Activated CD8-positive, alpha-beta T cell treated with anti-CD3 and anti-CD28 coated beads for 36 hours (primary cell): Measurements from ENCODE around the gene LCAT. TPM values are rescaled to one million over a fixed set of nuclear protein-coding genes. Genes with fewer than 3 reads are reported as not detected.
A peak's percentile ranks its signal among the peaks of the same experiment; 100 is the strongest.

Experiments
- ATAC-seq: fragments of 200-7000 bp; cut with Tn5 transposase; one replicate; pipeline ENCODE4 v1.10.0; 2021; ENCODE audit warnings: mild to moderate bottlenecking, moderate library complexity
- CTCF ChIA-PET: fragments of 350-600 bp; sonication (Branson Sonifier 250); formaldehyde crosslinking; loops from one replicate; lab custom pipeline; 2021; ENCODE audit warnings: antibody characterized with exemption; lab: Charles Lee
- POLR2A ChIA-PET: fragments of 350-600 bp; sonication (Branson Sonifier 250); formaldehyde crosslinking; loops from one replicate; lab custom pipeline; 2021; ENCODE audit warnings: antibody characterized with exemption; lab: Charles Lee
- DNase-seq: peaks from one replicate; pipeline ENCODE4 v3.0.0-alpha.2; 2020
- H3K27ac Mint-ChIP-seq: one replicate; pipeline ENCODE4 v1.8.0; 2021; ENCODE audit warnings: mild to moderate bottlenecking, mixed read lengths
- H3K27me3 Mint-ChIP-seq: one replicate; pipeline ENCODE4 v1.8.0; 2021; ENCODE audit warnings: mixed read lengths
- H3K36me3 Mint-ChIP-seq: one replicate; pipeline ENCODE4 v1.8.0; 2021; ENCODE audit warnings: low read depth, mixed read lengths
- H3K4me1 Mint-ChIP-seq: one replicate; pipeline ENCODE4 v1.8.0; 2021; ENCODE audit warnings: low read depth, mixed read lengths
- H3K4me3 Mint-ChIP-seq: one replicate; pipeline ENCODE4 v1.8.0; 2021; ENCODE audit warnings: mild to moderate bottlenecking, moderate library complexity, mixed read lengths
- H3K9me3 Mint-ChIP-seq: one replicate; pipeline ENCODE4 v1.8.0; 2021; ENCODE audit warnings: mixed read lengths
- intact Hi-C: fragments of 100-400 bp; cut with micrococcal nuclease; formaldehyde crosslinking; loops from one replicate; pipeline ENCODE4 v1.10.0; 2022
- total RNA-seq, 2 experiments: library from RNA; stranded (reverse); gene quantifications; one replicate each; pipeline ENCODE4 v1.2.3, GENCODE V29; 2021
- TF ChIP-seq, protein P1 (sequence below): fragments of 200-600 bp; IDR thresholded peaks from one replicate; pipeline ENCODE4 v1.8.0; 2022; ENCODE audit warnings: antibody characterized with exemption, mild to moderate bottlenecking

Gene LCAT
- total RNA-seq, 2 experiments from 2014 or later, result 10.6 to 14.3 TPM

DNA sequence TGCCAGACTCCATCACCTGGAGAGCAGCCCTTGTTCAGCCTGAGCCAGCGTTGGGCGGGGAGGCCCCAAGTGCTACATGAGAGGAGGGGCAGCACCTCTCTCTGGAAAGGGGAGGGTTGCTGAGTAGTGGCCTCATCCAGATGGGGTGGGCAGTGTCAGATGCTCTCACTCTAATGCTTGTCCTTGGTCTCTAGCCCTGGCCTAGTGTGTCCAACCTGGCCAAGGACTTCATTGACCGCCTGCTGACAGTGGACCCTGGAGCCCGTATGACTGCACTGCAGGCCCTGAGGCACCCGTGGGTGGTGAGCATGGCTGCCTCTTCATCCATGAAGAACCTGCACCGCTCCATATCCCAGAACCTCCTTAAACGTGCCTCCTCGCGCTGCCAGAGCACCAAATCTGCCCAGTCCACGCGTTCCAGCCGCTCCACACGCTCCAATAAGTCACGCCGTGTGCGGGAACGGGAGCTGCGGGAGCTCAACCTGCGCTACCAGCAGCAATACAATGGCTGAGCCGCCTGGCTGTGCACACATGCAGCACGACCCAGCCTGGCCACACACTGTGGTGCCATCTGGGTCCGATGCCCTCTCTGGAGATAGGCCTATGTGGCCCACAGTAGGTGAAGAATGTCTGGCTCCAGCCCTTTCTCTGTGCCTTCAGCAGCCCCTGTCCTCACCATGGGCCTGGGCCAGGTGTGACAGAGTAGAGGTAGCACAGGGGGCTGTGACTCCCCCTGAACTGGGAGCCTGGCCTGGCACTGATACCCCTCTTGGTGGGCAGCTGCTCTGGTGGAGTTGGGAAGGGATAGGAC, 16.6 kb downstream of the LCAT start:
- H3K4me1 Mint-ChIP-seq, result peaks cover 1% of the 10 kb centered on the region
- TF ChIP-seq, protein P1, sequence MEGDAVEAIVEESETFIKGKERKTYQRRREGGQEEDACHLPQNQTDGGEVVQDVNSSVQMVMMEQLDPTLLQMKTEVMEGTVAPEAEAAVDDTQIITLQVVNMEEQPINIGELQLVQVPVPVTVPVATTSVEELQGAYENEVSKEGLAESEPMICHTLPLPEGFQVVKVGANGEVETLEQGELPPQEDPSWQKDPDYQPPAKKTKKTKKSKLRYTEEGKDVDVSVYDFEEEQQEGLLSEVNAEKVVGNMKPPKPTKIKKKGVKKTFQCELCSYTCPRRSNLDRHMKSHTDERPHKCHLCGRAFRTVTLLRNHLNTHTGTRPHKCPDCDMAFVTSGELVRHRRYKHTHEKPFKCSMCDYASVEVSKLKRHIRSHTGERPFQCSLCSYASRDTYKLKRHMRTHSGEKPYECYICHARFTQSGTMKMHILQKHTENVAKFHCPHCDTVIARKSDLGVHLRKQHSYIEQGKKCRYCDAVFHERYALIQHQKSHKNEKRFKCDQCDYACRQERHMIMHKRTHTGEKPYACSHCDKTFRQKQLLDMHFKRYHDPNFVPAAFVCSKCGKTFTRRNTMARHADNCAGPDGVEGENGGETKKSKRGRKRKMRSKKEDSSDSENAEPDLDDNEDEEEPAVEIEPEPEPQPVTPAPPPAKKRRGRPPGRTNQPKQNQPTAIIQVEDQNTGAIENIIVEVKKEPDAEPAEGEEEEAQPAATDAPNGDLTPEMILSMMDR, result no peak
- peaks cover 5% of the 10 kb centered on the region for H3K36me3 Mint-ChIP-seq
- H3K27ac Mint-ChIP-seq, result no peak overlapping the region
- H3K9me3 Mint-ChIP-seq, result no peaks in the 10 kb centered on the region
- H3K4me3 Mint-ChIP-seq, result no peak overlapping the region
- DNase-seq (no peak), ATAC-seq (no peak)
- intact Hi-C loops, result loop anchor here (5.0 kb wide), 1 partner anchor 110 kb away; no protein-coding TSS in a partner anchor
- H3K27me3 Mint-ChIP-seq, result no peaks in the 10 kb centered on the region
- CTCF ChIA-PET, result interaction anchor here (1.0 to 7.8 kb wide), 7 partner anchors 7 to 259 kb away, joined by 3 to 81 read pairs (median 6); partner anchors contain the start of gene NRN1L
- POLR2A ChIA-PET, result interaction anchor here (2.0 kb wide), 1 partner anchor 41 kb away, joined by 6 read pairs; no protein-coding TSS in a partner anchor

DNA sequence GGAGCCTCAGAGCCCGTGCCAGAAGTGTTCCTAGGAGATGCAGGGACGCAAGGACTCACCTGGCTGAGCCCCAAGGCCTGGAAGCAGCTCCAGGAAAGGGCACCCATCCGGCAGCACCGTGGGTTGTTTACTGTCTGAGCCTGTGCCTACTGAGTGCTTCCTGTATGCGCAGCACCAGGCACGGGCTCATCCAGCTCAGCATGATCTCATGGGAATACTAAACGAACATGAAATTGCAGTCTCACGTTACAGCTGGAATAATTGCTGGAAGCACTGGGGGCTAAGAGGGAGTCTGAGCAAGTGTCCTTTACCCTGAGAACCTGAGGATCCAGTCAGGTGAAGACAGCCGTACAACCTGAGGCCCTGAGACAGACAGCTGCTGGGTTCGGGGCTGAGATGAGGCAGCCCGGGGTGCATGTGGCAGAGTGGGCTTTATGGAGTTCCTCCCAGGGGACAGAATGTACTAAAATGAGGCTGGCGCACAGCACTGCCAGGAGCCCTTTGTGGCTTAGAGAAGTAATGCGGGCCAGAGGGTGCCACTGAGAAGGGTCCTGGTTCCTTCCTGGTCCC, 17.7 kb downstream of the LCAT start:
- TF ChIP-seq, protein P1, result no peak
- peaks cover 10% of the 10 kb centered on the region for H3K4me1 Mint-ChIP-seq
- H3K27me3 Mint-ChIP-seq, result no peaks in the 10 kb centered on the region
- DNase-seq, result no peak
- ChIA-PET CTCF (interaction anchor here (1.0 to 7.8 kb wide), 5 partner anchors 8 to 405 kb away, joined by 4 to 81 read pairs (median 6); partner anchors contain the start of gene NRN1L), POLR2A (interaction anchor here (1.8 to 2.6 kb wide), 2 partner anchors 8 to 11 kb away, joined by 4 to 15 read pairs; partner anchors contain the start of gene PSMB10)
- H3K9me3 Mint-ChIP-seq, result no peaks in the 10 kb centered on the region
- no peak overlapping the region for H3K4me3 Mint-ChIP-seq
- ATAC-seq, result no peak
- H3K27ac Mint-ChIP-seq, result no peak overlapping the region
- H3K36me3 Mint-ChIP-seq, result peaks cover 2% of the 10 kb centered on the region
- intact Hi-C loops, result loop anchor here (5.0 kb wide), 1 partner anchor 109 kb away; no protein-coding TSS in a partner anchor

DNA sequence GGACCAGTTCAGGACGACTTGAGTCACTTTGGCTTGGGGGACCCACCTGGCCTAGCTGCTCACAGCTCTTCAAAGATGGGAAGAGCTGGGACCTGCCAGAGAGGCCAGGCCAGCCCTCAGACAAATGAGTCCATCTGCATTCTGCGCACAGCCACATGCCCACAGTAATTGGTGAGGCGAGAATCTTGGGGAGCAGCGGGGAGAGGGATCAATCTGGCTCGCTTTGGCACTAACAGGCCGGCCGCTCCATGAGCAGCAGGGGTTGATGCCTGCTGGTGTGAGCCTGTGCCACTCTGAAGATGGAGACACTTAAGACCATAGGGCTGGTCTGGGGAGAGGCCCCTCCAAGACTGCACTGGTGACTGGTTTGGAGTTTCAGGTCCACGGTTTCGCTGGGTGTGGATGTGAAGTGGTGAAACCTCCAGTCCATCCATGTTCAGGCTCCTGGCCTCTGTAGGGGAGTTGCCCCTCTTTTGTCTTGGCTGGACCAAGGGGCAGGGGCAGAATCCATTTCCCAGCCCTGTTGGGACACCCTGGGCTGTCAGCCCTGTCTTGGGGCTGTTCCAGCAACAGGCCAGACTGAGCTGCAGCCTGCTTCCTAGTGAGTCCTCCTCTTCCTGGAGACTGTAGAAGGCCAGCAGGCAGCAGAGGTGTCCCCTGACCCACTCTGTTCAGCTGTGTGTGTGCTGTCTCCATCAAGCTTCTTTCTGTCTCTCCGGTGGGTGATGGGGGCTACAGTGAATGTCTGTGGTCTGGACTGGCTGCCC, 19.6 kb downstream of the LCAT start:
- H3K27me3 Mint-ChIP-seq, result no peaks in the 10 kb centered on the region
- H3K36me3 Mint-ChIP-seq, result peaks cover 2% of the 10 kb centered on the region
- intact Hi-C loops, result no loop called here
- no peaks in the 10 kb centered on the region for H3K9me3 Mint-ChIP-seq
- ChIA-PET POLR2A (interaction anchor here (0.7 to 2.6 kb wide), 8 partner anchors 9 to 51 kb away, joined by 3 to 15 read pairs (median 4); partner anchors contain the start of gene PSMB10), CTCF (interaction anchor here (0.7 to 7.8 kb wide), 3 partner anchors 40 to 108 kb away, joined by 3 to 81 read pairs (median 9); partner anchors contain the start of gene NRN1L)
- ATAC-seq (no peak), DNase-seq (no peak)
- H3K4me3 Mint-ChIP-seq, result no peak overlapping the region
- TF ChIP-seq, protein P1, result no peak
- H3K4me1 Mint-ChIP-seq, result peaks cover 14% of the 10 kb centered on the region
- no peak overlapping the region for H3K27ac Mint-ChIP-seq

DNA sequence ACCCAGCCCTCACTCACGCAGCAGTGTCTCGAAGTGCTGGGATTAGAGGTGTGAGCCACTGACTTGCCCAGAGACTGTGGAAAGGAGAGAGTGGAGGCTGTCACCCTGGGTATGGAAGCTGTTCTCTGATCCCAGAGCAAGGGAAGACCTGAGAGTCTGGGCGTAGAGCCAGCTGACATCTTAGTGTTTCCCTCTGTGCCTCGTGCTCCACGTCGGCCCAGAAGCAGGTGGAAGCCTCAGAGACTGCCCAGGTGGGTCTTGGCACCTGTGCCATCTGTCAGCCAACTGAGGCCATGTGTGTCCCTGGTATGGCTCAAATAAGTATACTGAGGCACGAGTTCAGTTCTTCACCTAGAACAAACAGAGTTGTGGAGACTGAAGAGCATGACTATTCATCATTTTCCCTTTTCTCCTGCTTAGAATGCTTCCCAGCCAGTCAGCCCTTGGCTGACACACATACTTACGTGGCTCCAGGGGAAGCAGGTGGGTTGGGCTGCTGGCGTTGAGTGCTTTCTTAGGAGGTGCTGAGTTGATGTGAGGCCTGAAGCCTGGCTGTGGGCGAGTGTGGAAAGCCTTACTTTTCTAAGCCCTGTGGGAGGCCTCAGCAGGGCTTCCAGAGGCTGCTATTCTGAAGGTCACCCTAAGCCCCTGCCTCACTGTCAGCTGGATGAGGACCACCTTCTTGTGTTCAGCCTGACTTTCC, 20.4 kb downstream of the LCAT start:
- CTCF ChIA-PET, result interaction anchor here (2.7 to 7.8 kb wide), 2 partner anchors 40 to 107 kb away, joined by 12 to 81 read pairs; partner anchors contain the start of gene NRN1L
- POLR2A ChIA-PET, result interaction anchor here (1.3 to 1.5 kb wide), 2 partner anchors 13 to 38 kb away, joined by 3 to 4 read pairs; partner anchors contain the start of gene PSMB10
- peak overlapping the region; percentile 14 for H3K27ac Mint-ChIP-seq

More for the DNA sequence above, 20.4 kb downstream of the LCAT start:
- no peak for ATAC-seq
- Mint-ChIP-seq H3K4me1 (peaks cover 14% of the 10 kb centered on the region), H3K4me3 (no peak overlapping the region), H3K9me3 (no peaks in the 10 kb centered on the region), H3K27me3 (no peaks in the 10 kb centered on the region), H3K36me3 (peaks cover 2% of the 10 kb centered on the region)
- TF ChIP-seq, protein P1, result no peak
- intact Hi-C loops, result no loop called here
- no peak for DNase-seq
